MM.1S (cell line): ENCODE results near the gene SLC35B1.
A peak's percentile ranks its signal among the peaks of the same experiment; 100 is the strongest.

Experiments
- DNase-seq: peaks from one replicate; pipeline ENCODE4 v3.0.0-alpha.2; 2015
- H2AFZ ChIP-seq: fragments of 300-600 bp; sonication (generic); 2 replicates; pipeline ENCODE4 v1.6.0; 2016; ENCODE audit warnings: antibody characterized with exemption, low read length
- H3F3A ChIP-seq: fragments of 300-600 bp; sonication (generic); 2 replicates; pipeline ENCODE4 v1.6.1; 2016; ENCODE audit warnings: mild to moderate bottlenecking, antibody characterized with exemption, low read length, moderate library complexity, mixed read lengths; ENCODE audit not compliant: insufficient read depth
- H3K27ac ChIP-seq: fragments of 300-600 bp; sonication (generic); 2 replicates; pipeline ENCODE4 v1.5.1; 2016; ENCODE audit warnings: mild to moderate bottlenecking, low read length
- H3K27me3 ChIP-seq: fragments of 300-600 bp; sonication (generic); replicated peaks from 2 replicates; pipeline ENCODE4 v1.6.0; 2016; ENCODE audit warnings: low read length; ENCODE audit not compliant: insufficient read depth
- H3K36me3 ChIP-seq: fragments of 300-600 bp; sonication (generic); replicated peaks from 2 replicates; pipeline ENCODE4 v1.6.1; 2016; ENCODE audit warnings: mild to moderate bottlenecking, low read length, mixed read lengths; ENCODE audit not compliant: insufficient read depth
- H3K4me1 ChIP-seq: fragments of 300-600 bp; sonication (generic); 2 replicates; pipeline ENCODE4 v1.6.1; 2016; ENCODE audit warnings: low read length, mixed read lengths
- H3K4me2 ChIP-seq: fragments of 300-600 bp; sonication (generic); 2 replicates; pipeline ENCODE4 v1.6.0; 2016; ENCODE audit warnings: low read depth, low read length
- H3K4me3 ChIP-seq: fragments of 300-600 bp; sonication (generic); 2 replicates; pipeline ENCODE4 v1.5.1; 2016; ENCODE audit warnings: low read length, mixed read lengths
- H3K79me2 ChIP-seq: fragments of 300-600 bp; sonication (generic); 2 replicates; pipeline ENCODE4 v1.6.1; 2016; ENCODE audit warnings: mixed run types, low read length, mixed read lengths
- H3K9ac ChIP-seq: fragments of 300-600 bp; sonication (generic); 2 replicates; pipeline ENCODE4 v1.6.1; 2016; ENCODE audit warnings: low read length, mixed read lengths
- H3K9me2 ChIP-seq: fragments of 300-600 bp; sonication (generic); replicated peaks from 2 replicates; pipeline ENCODE4 v1.6.1; 2016; ENCODE audit warnings: mild to moderate bottlenecking, low read length, mixed read lengths; ENCODE audit not compliant: insufficient read depth
- H3K9me3 ChIP-seq: fragments of 300-600 bp; sonication (generic); replicated peaks from 2 replicates; pipeline ENCODE4 v1.6.1; 2016; ENCODE audit warnings: mild to moderate bottlenecking, low read length, mixed read lengths; ENCODE audit not compliant: insufficient read depth
- H4K20me1 ChIP-seq: fragments of 300-600 bp; sonication (generic); 2 replicates; pipeline ENCODE4 v1.6.1; 2016; ENCODE audit warnings: mild to moderate bottlenecking, low read length, moderate library complexity, mixed read lengths; ENCODE audit not compliant: insufficient read depth
- CTCF ChIP-seq: fragments of 300-600 bp; sonication (generic); IDR thresholded peaks from 2 replicates; pipeline ENCODE4 v1.5.1; 2016; ENCODE audit warnings: antibody characterized with exemption, low read length, mixed read lengths
- EZH2 ChIP-seq: fragments of 300-600 bp; sonication (generic); optimal IDR thresholded peaks from 2 replicates; pipeline ENCODE3; 2017; ENCODE audit warnings: low read depth, mild to moderate bottlenecking, antibody characterized with exemption, low read length, mixed read lengths
- EZH2phosphoT487 ChIP-seq: fragments of 300-600 bp; sonication (generic); IDR thresholded peaks from 2 replicates; pipeline ENCODE4 v1.6.1; 2018; ENCODE audit warnings: antibody characterized with exemption, low read length

The SLC35B1 gene

GRCh38 chr17:49739641-49740271 is 32.0 kb upstream of the SLC35B1 start:
- no peaks in the 10 kb centered on the region for H3K27me3 ChIP-seq
- H3K4me2 ChIP-seq = peak overlapping the region; percentile 67; the same call in 1 of the 2 replicates
- H3K36me3 ChIP-seq = no peaks in the 10 kb centered on the region
- peaks cover 41% of the 10 kb centered on the region for H3F3A ChIP-seq
- H3K27ac ChIP-seq = peak overlapping the region; percentile 89
- no peak overlapping the region for H2AFZ ChIP-seq
- DNase-seq = peak; percentile 90
- H3K9me2 ChIP-seq = no peaks in the 10 kb centered on the region
- H3K9me3 ChIP-seq = no peaks in the 10 kb centered on the region
- H3K9ac ChIP-seq = peak overlapping the region; percentile 56; the same call in 1 of the 2 replicates
- no peaks in the 10 kb centered on the region for H4K20me1 ChIP-seq
- peaks cover 94% of the 10 kb centered on the region for H3K79me2 ChIP-seq
- H3K4me3 ChIP-seq = peak overlapping the region; percentile 23
- peaks cover 41% of the 10 kb centered on the region for H3K4me1 ChIP-seq
- TF ChIP-seq CTCF = no peak
- no peak for TF ChIP-seq EZH2
- no peak for TF ChIP-seq EZH2phosphoT487

GRCh38 chr17:49738456-49739163 is 30.8 kb upstream of the SLC35B1 start:
- Histone ChIP-seq H3K36me3 (no peaks in the 10 kb centered on the region), H3K9me3 (no peaks in the 10 kb centered on the region), H3K9ac (peak overlapping the region; percentile 22; the same call in 1 of the 2 replicates), H3K4me1 (peaks cover 41% of the 10 kb centered on the region), H3K79me2 (peaks cover 92% of the 10 kb centered on the region), H4K20me1 (no peaks in the 10 kb centered on the region), H3K4me2 (peak overlapping the region; percentile 67; the same call in 1 of the 2 replicates), H3F3A (peaks cover 41% of the 10 kb centered on the region), H3K27me3 (no peaks in the 10 kb centered on the region), H3K9me2 (no peaks in the 10 kb centered on the region), H3K27ac (peak overlapping the region; percentile 89), H3K4me3 (no peak overlapping the region), H2AFZ (no peak overlapping the region)
- DNase-seq = no peak
- TF ChIP-seq CTCF (no peak), EZH2 (no peak), EZH2phosphoT487 (no peak)

- H3K4me1 ChIP-seq = peaks cover 10% of the 10 kb centered on the region
- no peak overlapping the region for H3K27ac ChIP-seq
- no peaks in the 10 kb centered on the region for H4K20me1 ChIP-seq
- H3K9ac ChIP-seq = no peak overlapping the region
- no peak overlapping the region for H2AFZ ChIP-seq
- no peaks in the 10 kb centered on the region for H3K9me2 ChIP-seq
- H3K79me2 ChIP-seq = peaks cover 92% of the 10 kb centered on the region
- TF ChIP-seq EZH2phosphoT487 (no peak), CTCF (no peak), EZH2 (no peak)
- H3K4me3 ChIP-seq = no peak overlapping the region
- H3K36me3 ChIP-seq = no peaks in the 10 kb centered on the region
- H3F3A ChIP-seq = peaks cover 8% of the 10 kb centered on the region
- DNase-seq = no peak
- H3K9me3 ChIP-seq = no peaks in the 10 kb centered on the region
- no peak overlapping the region for H3K4me2 ChIP-seq
- H3K27me3 ChIP-seq = no peaks in the 10 kb centered on the region
These were observed 27.0 kb upstream of the SLC35B1 start for GRCh38 chr17:49734515-49735490.
